Pancreas (tissue), 10 donors: Measurements from ENCODE around the gene OOSP4B. TPM values are rescaled to one million over a fixed set of nuclear protein-coding genes. Genes with fewer than 3 reads are reported as not detected.

Experiments
- ATAC-seq, 4 donors: fragments of 200-7000 bp; cut with Tn5 transposase; one replicate each; pipeline versions ENCODE4 v1.8.0 to v1.9.1; 2020; ENCODE audit warnings: mild to moderate bottlenecking in 4 of 4, moderate library complexity in 4 of 4
- DNase-seq, 6 donors: peaks; one replicate each; pipeline ENCODE4 v3.0.0-alpha.2; 2020
- FAIRE-seq: peaks from 2 replicates; lab custom pipeline; 2012; peaks lifted over from hg19 to GRCh38; lab: Jason Lieb, UNC
- H3K27ac ChIP-seq, 4 donors: fragments of 200-600 bp; sonication (generic); 1 replicate in 3 of 4; 2 replicates in 1 of 4; pipeline versions ENCODE4 v1.5.0 to v1.8.0; 2020
- H3K27me3 ChIP-seq, 4 donors: fragments of 200-600 bp; one replicate each; pipeline ENCODE4 v1.8.0; 2021
- H3K36me3 ChIP-seq, 3 donors: fragments of 200-600 bp; sonication (generic) in 1 of 3; one replicate each; pipeline versions ENCODE4 v1.5.0 to v1.8.0; 2020 to 2021
- H3K4me1 ChIP-seq, 3 donors: fragments of 200-600 bp; one replicate each; pipeline ENCODE4 v1.8.0; 2021
- H3K4me3 ChIP-seq, 4 donors: fragments of 200-600 bp; sonication (generic) in 2 of 4; one replicate each; pipeline versions ENCODE4 v1.5.0 to v1.8.0; 2020 to 2021
- H3K9me3 ChIP-seq, 4 donors: fragments of 200-600 bp; one replicate each; pipeline ENCODE4 v1.8.0; 2021
- CTCF ChIP-seq, 4 donors: fragments of 200-600 bp; sonication (generic) in 3 of 4; IDR thresholded peaks; one replicate each; pipeline versions ENCODE4 v1.5.0 to v1.8.0; 2021; ENCODE audit warnings: antibody characterized with exemption in 4 of 4
- WGBS, 2 donors: extraction: QIAGEN DNeasy Blood & Tissue Kit; methylation state at CpG; one replicate each; pipeline ENCODE4 v1.1.7; 2013; 5-methylcytosine and 5-hydroxymethylcytosine counted together
- intact Hi-C, 3 donors: fragments of 100-400 bp; cut with DNase I; formaldehyde crosslinking; loops; one replicate each; pipeline versions ENCODE4 v1.11.1 to v1.14.2; 2022
- polyA plus RNA-seq, 2 donors: library from polyadenylated mRNA; stranded (reverse); fragments of 200-250 nt; gene quantifications; one replicate each; pipeline ENCODE4 v1.2.3, GENCODE V29; 2013
- total RNA-seq, 6 donors: library from RNA; stranded (reverse); fragmentation: NEBNext Ultra II Directional in 4 of 6; extraction: Animal tissue kit (Norgen Biotek cat#: 25700) in 4 of 6; gene quantifications; one replicate each; pipeline versions ENCODE4 v1.2.1 to v1.2.4, GENCODE V29; 2021 to 2023
- donor health status: healthy with polysubstance abuse.
- donor health status: DM: no; HTN: no; CAD: no; lungs with moderate emphysema.
- donor health status: DM: no; HTN: no; CAD: no.
- donor health status: control.
- donor health status: control.
- donor health status: Bipolar disorder and iron deficiency.
- donor health status: DM: yes; HTN: yes; CAD: no.
- donor health status: DM: no; HTN: no; CAD: no.
- donor health status: DM: no; HTN: no; CAD: no.
- donor health status: DM: yes; HTN: yes; CAD: no.

OOSP4B gene
- total and polyA plus RNA-seq, 8 donors: not detected

- TF ChIP-seq CTCF (IDR thresholded peaks at IDR 0.05): no peak
Observed at GRCh38 chr11:60077216-60077817, 60.3 kb downstream of the OOSP4B start.

GRCh38 chr11:60077981-60078380 is 61.0 kb downstream of the OOSP4B start:
- no peak for DNase-seq
- Histone ChIP-seq H3K4me3 (no peak overlapping the region), H3K4me1 (no peaks in the 10 kb centered on the region), H3K36me3 (no peaks in the 10 kb centered on the region), H3K9me3 (no peaks in the 10 kb centered on the region), H3K27ac (no peak overlapping the region), H3K27me3 (no peaks in the 10 kb centered on the region)
- WGBS, 2 donors: 81 to 83% methylated on average over 1 of the region's 1 CpG
- no peak for FAIRE-seq
- intact Hi-C loops: no loop called here
- TF ChIP-seq CTCF (IDR thresholded peaks at IDR 0.05): no peak
- ATAC-seq: no peak

More at GRCh38 chr11:60077216-60077817, 60.3 kb downstream of the OOSP4B start:
- Histone ChIP-seq H3K9me3 (no peaks in the 10 kb centered on the region), H3K27me3 (no peaks in the 10 kb centered on the region), H3K4me1 (no peaks in the 10 kb centered on the region), H3K36me3 (no peaks in the 10 kb centered on the region), H3K27ac (no peak overlapping the region), H3K4me3 (no peak overlapping the region)
- WGBS, 2 donors: 78 to 82% methylated on average over 15 of the region's 15 CpGs
- intact Hi-C loops: no loop called here
- ATAC-seq: no peak
- no peak for DNase-seq
- FAIRE-seq: no peak

- ATAC-seq (no peak), DNase-seq (no peak), FAIRE-seq (no peak)
- no peak for TF ChIP-seq CTCF (IDR thresholded peaks at IDR 0.05)
- no peaks in the 10 kb centered on the region for H3K36me3 ChIP-seq
- intact Hi-C loops: no loop called here
- no peaks in the 10 kb centered on the region for H3K27me3 ChIP-seq
- H3K27ac ChIP-seq: no peak overlapping the region
- H3K9me3 ChIP-seq: no peaks in the 10 kb centered on the region
- WGBS, 2 donors: 50 to 60% methylated on average over 4 of the region's 4 CpGs
- H3K4me1 ChIP-seq: no peaks in the 10 kb centered on the region
- H3K4me3 ChIP-seq: no peak overlapping the region
Observed at GRCh38 chr11:60078745-60079144, 61.8 kb downstream of the OOSP4B start.

- 49 to 55% methylated on average over 3 of the region's 3 CpGs for WGBS, 2 donors
Observed at GRCh38 chr11:60080535-60080934, 63.6 kb downstream of the OOSP4B start.

More at GRCh38 chr11:60080535-60080934, 63.6 kb downstream of the OOSP4B start:
- H3K27ac ChIP-seq: no peak overlapping the region
- ATAC-seq: no peak
- H3K4me1 ChIP-seq: no peaks in the 10 kb centered on the region
- no peaks in the 10 kb centered on the region for H3K9me3 ChIP-seq
- no peak for FAIRE-seq
- no peak overlapping the region for H3K4me3 ChIP-seq
- no peaks in the 10 kb centered on the region for H3K27me3 ChIP-seq
- H3K36me3 ChIP-seq: no peaks in the 10 kb centered on the region
- TF ChIP-seq CTCF (IDR thresholded peaks at IDR 0.05): no peak
- DNase-seq: no peak
- intact Hi-C loops: no loop called here

Other genes with a start within 250 kb of the OOSP4B start
- 10 to 100 TPM; 17.0 to 23.4 (median 19.6) TPM for gene MRPL16, start 206.4 kb upstream of the OOSP4B start, total RNA-seq
- 10 to 100 TPM; 30.3 to 36.6 TPM for gene MRPL16, start 206.4 kb upstream of the OOSP4B start, polyA plus RNA-seq
- 1 to 10 TPM in 1 of 6 donors, under 1 TPM in 2, not detected in 3; 0.55 to 2.1 (median 0.61) TPM for gene CBLIF, start 171.7 kb upstream of the OOSP4B start, total RNA-seq
- gene CBLIF, start 171.7 kb upstream of the OOSP4B start, polyA plus RNA-seq: under 1 TPM in 1 of 2 donors, not detected in 1; 0.05 TPM
- gene TCN1, start 150.7 kb upstream of the OOSP4B start, total RNA-seq: 10 to 100 TPM in 3 of 6 donors, 1 to 10 TPM in 3; 3.1 to 52.2 (median 9.6) TPM
- under 1 TPM; 0.11 to 0.80 TPM for gene TCN1, start 150.7 kb upstream of the OOSP4B start, polyA plus RNA-seq
- gene OOSP3, start 138.4 kb upstream of the OOSP4B start, total RNA-seq: not detected
- gene OOSP3, start 138.4 kb upstream of the OOSP4B start, polyA plus RNA-seq: not detected
- gene OOSP1, start 78.7 kb upstream of the OOSP4B start, total RNA-seq: not detected
- not detected for gene OOSP1, start 78.7 kb upstream of the OOSP4B start, polyA plus RNA-seq
- gene OOSP4A, start 53.1 kb upstream of the OOSP4B start, total RNA-seq: not detected
- not detected for gene OOSP4A, start 53.1 kb upstream of the OOSP4B start, polyA plus RNA-seq
- not detected for gene OOSP2, start 23.2 kb downstream of the OOSP4B start, total RNA-seq
- not detected for gene OOSP2, start 23.2 kb downstream of the OOSP4B start, polyA plus RNA-seq
- gene MS4A3, start 39.5 kb downstream of the OOSP4B start, total RNA-seq: not detected
- gene MS4A3, start 39.5 kb downstream of the OOSP4B start, polyA plus RNA-seq: not detected
- under 1 TPM in 5 of 6 donors, not detected in 1; 0.09 to 0.93 (median 0.52) TPM for gene MS4A2, start 71.5 kb downstream of the OOSP4B start, total RNA-seq
- under 1 TPM; 0.04 to 0.35 TPM for gene MS4A2, start 71.5 kb downstream of the OOSP4B start, polyA plus RNA-seq
- 10 to 100 TPM in 3 of 6 donors, 1 to 10 TPM in 3; 3.1 to 69.3 (median 17.6) TPM for gene MS4A6A, start 165.9 kb downstream of the OOSP4B start, total RNA-seq
- gene MS4A6A, start 165.9 kb downstream of the OOSP4B start, polyA plus RNA-seq: 1 to 10 TPM; 6.8 to 7.2 TPM
- gene MS4A4E, start 226.0 kb downstream of the OOSP4B start, total RNA-seq: 1 to 10 TPM in 1 of 6 donors, under 1 TPM in 4, not detected in 1; 0.24 to 3.3 (median 0.52) TPM
- gene MS4A4E, start 226.0 kb downstream of the OOSP4B start, polyA plus RNA-seq: under 1 TPM; 0.14 to 0.34 TPM